A549 treated with ZK216348 at 1 μM for 4 hours (cell line): ENCODE measurements around the gene PPP1R13B. TPM values are rescaled to one million over a fixed set of nuclear protein-coding genes. Genes with fewer than 3 reads are reported as not detected.

Experiments
- total RNA-seq: library from RNA; stranded (reverse); fragments of 200-300 nt; extraction: Qiagen RNA extraction; gene quantifications from 5 replicates; pipeline ENCODE4 v1.2.3, GENCODE V29; 2022; ENCODE audit warnings: low read depth

The PPP1R13B gene, protein sequence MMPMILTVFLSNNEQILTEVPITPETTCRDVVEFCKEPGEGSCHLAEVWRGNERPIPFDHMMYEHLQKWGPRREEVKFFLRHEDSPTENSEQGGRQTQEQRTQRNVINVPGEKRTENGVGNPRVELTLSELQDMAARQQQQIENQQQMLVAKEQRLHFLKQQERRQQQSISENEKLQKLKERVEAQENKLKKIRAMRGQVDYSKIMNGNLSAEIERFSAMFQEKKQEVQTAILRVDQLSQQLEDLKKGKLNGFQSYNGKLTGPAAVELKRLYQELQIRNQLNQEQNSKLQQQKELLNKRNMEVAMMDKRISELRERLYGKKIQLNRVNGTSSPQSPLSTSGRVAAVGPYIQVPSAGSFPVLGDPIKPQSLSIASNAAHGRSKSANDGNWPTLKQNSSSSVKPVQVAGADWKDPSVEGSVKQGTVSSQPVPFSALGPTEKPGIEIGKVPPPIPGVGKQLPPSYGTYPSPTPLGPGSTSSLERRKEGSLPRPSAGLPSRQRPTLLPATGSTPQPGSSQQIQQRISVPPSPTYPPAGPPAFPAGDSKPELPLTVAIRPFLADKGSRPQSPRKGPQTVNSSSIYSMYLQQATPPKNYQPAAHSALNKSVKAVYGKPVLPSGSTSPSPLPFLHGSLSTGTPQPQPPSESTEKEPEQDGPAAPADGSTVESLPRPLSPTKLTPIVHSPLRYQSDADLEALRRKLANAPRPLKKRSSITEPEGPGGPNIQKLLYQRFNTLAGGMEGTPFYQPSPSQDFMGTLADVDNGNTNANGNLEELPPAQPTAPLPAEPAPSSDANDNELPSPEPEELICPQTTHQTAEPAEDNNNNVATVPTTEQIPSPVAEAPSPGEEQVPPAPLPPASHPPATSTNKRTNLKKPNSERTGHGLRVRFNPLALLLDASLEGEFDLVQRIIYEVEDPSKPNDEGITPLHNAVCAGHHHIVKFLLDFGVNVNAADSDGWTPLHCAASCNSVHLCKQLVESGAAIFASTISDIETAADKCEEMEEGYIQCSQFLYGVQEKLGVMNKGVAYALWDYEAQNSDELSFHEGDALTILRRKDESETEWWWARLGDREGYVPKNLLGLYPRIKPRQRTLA
- total RNA-seq: 4.0 to 7.2 TPM (median 5.5 TPM) in 5 replicates

GRCh38 chr14:103847451-103848174 lies at the start of gene PPP1R13B:
TSS of gene PPP1R13B (minus strand) at chr14:103847575. CDS start at chr14:103847307, 268 bp downstream.

GRCh38 chr14:103715052-103716000 lies 132.0 kb downstream of the PPP1R13B start, which contains the start of the genes XRCC3 and ZFYVE21:
TSS of gene XRCC3 (minus strand) at chr14:103715451. CDS start at chr14:103711087, 4,364 bp downstream.
TSS of gene ZFYVE21 (plus strand) at chr14:103715810. CDS start at chr14:103715842, 32 bp downstream.

Other genes starting within 250 kb of the PPP1R13B start
- 77.1 to 121 TPM (median 119 TPM) in 5 replicates for gene KLC1, start 218.4 kb downstream of the PPP1R13B start, total RNA-seq
- 27.3 to 34.1 TPM (median 29.0 TPM) in 5 replicates for gene XRCC3, start 132.1 kb downstream of the PPP1R13B start, total RNA-seq
- 33.8 to 44.5 TPM (median 38.8 TPM) in 5 replicates for gene ZFYVE21, start 131.8 kb downstream of the PPP1R13B start, total RNA-seq
- 0.04 to 0.14 TPM in 2 of 5 replicates, not detected in the others for gene TDRD9, start 80.9 kb upstream of the PPP1R13B start, total RNA-seq
- not detected in 5 replicates for gene RD3L, start 95.0 kb upstream of the PPP1R13B start, total RNA-seq
- 0.20 TPM in 1 of 5 replicates, not detected in the others for gene ASPG, start 238.1 kb upstream of the PPP1R13B start, total RNA-seq